GM18868 (cell line): ENCODE data around the gene COQ3.

ENCODE experiments used
- ATAC-seq: cut with Tn5 transposase; IDR thresholded peaks from one replicate; pipeline ENCODE4 v1.9.1; 2021; ENCODE audit warnings: mild to moderate bottlenecking, moderate library complexity; ENCODE audit not compliant: unreplicated experiment

Gene COQ3, protein sequence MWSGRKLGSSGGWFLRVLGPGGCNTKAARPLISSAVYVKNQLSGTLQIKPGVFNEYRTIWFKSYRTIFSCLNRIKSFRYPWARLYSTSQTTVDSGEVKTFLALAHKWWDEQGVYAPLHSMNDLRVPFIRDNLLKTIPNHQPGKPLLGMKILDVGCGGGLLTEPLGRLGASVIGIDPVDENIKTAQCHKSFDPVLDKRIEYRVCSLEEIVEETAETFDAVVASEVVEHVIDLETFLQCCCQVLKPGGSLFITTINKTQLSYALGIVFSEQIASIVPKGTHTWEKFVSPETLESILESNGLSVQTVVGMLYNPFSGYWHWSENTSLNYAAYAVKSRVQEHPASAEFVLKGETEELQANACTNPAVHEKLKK

DNA sequence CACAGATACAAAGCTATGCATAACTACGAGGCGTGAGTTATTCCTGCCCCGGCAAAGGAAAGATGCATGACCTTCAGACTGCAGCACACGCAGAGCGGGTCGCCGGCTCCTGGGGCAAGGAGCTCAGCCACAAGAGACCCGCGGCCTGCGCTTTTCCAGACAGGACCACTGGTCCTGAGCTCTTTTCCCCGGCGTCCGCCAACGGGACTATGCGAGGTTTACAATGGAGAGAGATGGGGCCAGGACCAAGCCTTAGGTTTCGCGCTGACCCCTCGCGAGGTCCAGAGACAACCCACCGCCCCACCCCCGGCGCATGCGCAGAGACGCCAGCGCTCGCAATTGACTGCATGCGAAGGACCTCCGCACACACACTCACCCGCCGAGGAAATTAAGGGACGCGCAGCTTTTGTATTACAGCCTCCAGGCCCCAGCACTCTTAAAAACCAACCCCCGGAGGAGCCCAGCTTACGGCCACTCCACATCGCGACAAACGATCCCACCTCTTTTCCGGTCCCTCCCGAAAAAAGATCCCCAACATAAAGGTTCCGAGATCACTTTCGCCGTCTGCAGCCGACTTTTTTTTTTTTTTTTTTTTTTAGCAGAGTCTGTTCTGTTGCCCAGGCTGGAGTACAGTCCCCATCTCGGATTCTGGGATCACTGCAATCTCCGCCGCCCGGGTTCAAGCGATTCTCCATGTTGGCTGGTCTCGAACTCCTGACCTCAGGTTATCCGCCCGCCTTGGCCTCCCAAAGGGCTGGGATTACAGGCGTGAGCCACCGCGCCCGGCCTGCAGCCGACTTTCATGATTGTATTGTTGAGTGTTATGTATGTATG is at the start of gene COQ3:
COQ3 (minus strand) TSS at position 498 of the 834 bp plus-strand sequence; CDS start at position 482, 16 bp downstream.
- peak; percentile 79 for ATAC-seq

DNA sequence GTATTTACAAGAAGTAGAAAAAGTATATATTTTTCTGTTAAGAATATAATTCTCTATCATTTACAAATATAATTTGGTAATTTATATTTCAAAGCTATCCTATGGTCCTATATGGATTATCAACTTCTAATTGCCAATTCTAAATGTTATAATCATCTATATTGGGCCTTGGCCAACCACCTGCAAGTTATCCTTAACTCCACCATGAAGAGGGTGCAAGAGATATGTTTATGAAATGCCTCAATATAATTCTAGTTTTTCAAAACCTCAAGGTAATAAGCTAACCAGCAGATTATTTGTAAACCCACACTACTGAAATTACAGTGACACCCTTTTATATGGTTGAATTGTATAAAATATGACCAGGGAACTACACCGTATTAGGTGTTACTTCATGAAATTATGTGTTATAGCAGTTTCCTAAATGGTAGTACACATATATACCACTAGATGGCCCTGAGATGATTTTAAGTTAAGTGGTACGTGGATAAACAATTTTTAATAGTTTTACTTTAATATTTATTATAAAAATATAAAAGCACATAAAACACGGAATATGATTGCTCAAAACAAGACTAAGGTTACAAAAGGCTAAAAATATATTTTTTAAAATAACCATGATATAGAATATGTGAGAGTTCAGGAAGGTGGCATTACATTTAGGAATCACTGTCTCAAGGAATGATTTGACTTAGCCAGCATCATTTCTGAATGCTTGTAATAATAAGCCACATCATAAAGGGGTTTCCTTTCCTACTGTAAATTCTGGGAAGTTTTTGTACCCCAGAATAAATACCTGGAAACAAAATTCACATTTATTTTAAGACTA is 40.9 kb upstream of the COQ3 start:
- ATAC-seq, result peak; percentile 94

- no peak for ATAC-seq
Measured at GRCh38 chr6:99432877-99433276, 38.9 kb upstream of the COQ3 start.

- ATAC-seq, result no peak
Measured at GRCh38 chr6:99431901-99432300, 37.9 kb upstream of the COQ3 start.

- ATAC-seq, result no peak
Measured at GRCh38 chr6:99427988-99428387, 34.0 kb upstream of the COQ3 start.

GRCh38 chr6:99426451-99426757 is 32.4 kb upstream of the COQ3 start:
- no peak for ATAC-seq

DNA sequence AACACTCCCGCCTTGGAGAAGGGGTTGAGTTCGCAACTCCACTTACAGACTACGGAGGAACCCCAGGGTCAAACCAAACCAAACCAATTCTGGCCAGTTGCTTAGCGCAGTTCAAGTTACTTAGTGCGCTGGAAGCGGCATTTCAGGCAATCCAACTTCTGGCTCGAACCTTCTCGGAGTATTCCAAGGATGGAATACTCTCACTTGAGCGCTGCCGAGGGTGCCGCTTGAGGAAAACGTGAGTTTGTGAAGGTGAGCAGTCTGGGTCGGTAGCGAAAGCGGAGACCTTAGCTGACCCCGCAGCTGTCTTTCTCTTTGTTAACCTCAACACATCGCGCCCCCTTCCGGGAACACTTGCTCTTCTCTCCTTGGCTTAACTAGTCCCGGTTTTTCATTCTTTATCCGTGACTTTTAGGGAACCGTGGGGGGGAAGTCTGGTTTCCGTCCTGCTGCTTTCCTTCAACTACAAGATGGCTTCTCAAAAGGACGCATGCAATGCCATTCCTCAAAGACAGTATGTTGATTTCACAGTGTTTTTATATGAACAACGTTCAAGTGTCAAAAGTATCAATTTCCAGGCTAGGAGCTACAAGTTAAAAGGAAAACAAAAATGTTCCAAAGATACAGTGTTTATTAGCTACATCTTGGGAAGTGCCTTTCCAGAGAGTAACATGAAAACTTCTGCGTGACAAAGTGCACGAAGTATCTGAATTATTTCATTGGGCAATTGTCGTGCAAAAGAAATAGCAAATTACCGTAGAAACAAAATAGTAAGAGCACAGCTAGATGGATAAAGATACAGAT is 31.9 kb upstream of the COQ3 start:
- peak; percentile 43 for ATAC-seq

DNA sequence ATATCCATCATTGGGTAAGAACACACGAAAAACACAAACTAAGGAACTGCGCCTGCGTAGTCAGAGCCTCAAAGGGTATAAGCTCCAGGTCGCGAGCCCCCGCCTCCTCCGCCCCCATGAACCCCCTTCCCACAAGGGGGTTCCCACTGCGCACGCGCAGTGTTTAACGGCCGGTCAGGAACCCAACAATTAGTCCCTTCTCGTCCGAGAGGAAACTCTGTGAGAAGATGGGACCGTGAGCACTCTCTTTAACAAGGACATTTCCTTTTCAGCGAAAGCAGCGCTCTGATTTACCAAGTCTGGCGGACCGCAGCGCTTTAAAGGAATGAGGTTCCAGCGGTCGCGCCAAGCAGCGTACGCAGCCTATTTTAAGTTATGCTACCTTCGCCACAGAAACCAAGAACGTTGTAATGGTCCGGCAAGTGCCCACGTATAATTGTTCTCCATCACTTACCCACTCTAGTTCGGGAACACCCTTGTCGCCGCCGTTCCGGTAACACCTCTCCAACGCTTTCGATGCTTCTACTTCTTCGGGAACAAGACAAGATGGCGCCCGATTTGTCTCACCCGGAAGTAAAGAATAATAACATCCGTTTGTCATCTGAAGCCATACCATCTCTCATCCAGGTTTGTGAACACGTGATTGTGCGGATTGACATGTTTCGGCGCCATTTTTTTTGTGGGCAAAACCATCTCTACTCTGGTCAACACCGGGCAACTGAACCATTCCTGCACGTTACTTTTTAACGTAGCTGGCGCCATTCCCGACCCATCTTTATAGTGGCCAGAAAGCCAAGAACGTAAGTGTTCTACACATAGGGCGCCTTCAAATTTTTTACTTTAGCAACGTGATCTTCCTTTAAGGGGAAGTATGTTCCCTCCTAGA is 31.0 kb upstream of the COQ3 start, which contains the start of gene PNISR:
PNISR (minus strand) TSS at position 548 of the 886 bp plus-strand sequence. CDS start 10,649 bp downstream, outside the sequence.
- ATAC-seq, result peak; percentile 88

DNA sequence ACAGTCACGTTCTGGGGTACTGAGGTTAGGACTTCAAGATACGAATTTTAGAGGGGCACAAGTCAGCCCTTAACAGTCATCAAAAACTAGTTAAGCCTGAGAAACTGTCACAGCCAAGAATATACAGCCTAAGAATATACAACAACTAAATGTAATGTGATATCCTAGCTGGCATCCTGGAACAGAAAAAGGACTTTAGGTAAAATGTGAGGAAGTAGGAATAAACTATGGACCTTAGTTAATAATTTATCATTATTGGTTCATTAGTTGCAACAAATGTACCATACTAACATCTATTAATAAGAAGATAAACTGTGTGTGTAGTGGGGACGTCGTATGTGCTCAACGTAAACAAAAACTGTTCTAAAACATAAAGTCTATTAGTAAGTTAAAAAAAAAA is 30.0 kb upstream of the COQ3 start:
- ATAC-seq, result no peak

DNA sequence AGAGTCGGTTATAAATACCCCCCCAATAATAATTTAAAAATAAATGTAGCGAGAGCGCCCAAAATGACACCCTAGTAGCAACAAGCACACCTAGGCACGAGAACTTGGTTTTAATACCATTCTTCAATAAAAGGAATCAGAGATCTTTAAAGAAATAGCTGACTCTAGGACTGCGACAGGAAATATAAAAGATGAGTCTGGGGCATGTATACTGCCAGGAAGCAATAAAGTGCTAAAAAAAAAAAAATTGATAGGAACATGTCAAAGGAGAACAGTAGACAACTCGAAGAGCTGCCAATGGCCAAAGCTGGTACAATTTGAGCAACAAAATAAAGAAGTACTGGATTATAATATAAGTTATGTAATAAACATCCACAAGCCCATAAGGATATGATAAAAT is 28.9 kb upstream of the COQ3 start:
- no peak for ATAC-seq

GRCh38 chr6:99416892-99417767 is 23.1 kb upstream of the COQ3 start:
- ATAC-seq, result peak; percentile 90

DNA sequence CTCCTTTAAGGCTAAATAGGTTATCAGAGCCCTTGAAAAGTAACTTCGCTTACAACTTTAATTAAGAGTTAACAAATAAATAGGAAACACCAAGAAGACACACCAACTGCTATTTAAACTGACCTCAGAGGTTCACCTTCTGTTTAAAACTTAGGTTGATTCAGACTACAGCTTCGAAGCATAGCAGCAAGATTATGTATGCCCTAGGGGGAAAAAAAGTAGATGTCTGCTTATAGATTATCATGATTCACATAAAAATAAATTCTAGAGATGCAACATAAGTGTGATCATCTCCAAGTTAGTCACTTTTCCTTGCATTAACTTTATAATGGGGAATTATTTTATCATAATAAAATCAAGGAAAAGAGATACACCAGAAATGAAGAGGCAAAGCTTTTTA is 22.2 kb upstream of the COQ3 start:
- no peak for ATAC-seq

- ATAC-seq, result no peak
Measured at GRCh38 chr6:99415446-99415845, 21.5 kb upstream of the COQ3 start.

GRCh38 chr6:99412065-99412464 is 18.1 kb upstream of the COQ3 start:
- ATAC-seq, result no peak

GRCh38 chr6:99409672-99410071 is 15.7 kb upstream of the COQ3 start:
- ATAC-seq, result no peak

DNA sequence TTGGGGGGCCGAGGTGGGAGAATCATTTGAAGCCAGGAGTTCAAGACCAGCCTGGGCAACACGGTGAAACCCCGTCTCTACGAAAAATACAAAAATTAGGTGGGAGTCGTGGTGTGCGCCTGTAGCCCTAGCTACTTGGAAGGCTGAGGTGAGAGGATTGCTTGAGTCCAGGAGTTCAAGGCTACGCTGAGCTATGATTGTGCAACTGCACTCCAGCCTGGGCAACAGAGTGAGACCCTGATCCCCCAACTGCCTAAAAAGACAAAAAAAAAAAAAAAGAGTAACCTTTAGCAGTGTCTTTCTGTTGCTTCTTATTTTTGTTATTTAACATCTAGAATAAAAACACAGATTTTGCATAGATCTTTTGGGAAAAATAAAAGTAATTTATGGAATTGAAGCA is 13.1 kb upstream of the COQ3 start:
- ATAC-seq, result no peak

DNA sequence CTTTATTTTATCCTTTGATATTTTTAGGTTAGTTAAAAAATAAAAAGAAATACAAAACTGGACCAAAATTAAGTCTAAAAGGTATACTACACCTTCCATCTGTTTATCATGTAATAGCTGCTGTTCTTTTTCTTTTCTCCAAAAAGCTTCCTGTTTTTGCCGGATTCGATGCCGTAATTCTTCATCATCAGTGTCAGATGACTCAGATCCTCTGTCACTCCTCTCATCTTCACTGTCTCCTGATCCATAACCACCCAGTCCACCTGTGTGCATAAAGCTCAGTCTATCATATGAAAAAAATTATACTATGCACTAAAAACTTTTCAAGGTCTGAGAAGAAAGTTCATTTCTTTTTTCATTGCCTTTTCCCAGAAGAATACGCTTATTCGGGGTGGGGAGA is 8.5 kb upstream of the COQ3 start:
- ATAC-seq, result no peak

GRCh38 chr6:99397287-99397686 is 3.3 kb upstream of the COQ3 start:
- ATAC-seq, result no peak

DNA sequence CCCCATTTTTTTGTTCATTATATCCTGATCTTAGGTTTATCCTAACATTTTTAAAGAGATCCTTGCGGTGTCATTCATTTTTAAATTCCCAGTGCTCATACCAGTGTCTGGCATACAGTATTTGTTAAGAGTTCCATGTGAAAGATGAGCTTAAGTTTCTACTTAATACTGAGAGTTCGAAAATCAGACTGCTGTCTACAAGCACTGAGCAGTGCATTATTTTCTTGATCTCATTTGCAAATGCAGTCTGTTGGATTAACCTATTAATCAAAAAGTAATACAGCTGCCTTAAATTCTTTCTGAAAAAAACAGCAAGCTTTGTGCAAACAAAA is 663 bp downstream of the COQ3 start:
- ATAC-seq, result peak; percentile 13
